Neutrophil (primary cell): Measurements from ENCODE around the gene MLLT11.

Experiments
- H3K27ac ChIP-seq: fragments of 200-600 bp; sonication (generic); 2 replicates; pipeline ENCODE4 v1.5.1; 2016; ENCODE audit warnings: mild to moderate bottlenecking, moderate library complexity
- H3K27me3 ChIP-seq: fragments of 200-600 bp; sonication (generic); 2 replicates; pipeline ENCODE4 v1.6.0; 2016; ENCODE audit warnings: mild to moderate bottlenecking
- H3K36me3 ChIP-seq: fragments of 200-600 bp; sonication (generic); 2 replicates; pipeline ENCODE4 v1.5.1; 2017
- H3K4me1 ChIP-seq, 2 experiments: fragments of 200-600 bp in 1 of 2; sonication (generic) in 1 of 2; 1 replicate in 1 of 2; 2 replicates in 1 of 2; pipeline versions ENCODE4 v1.5.1 to v1.6.1; 2013 to 2016; ENCODE audit warnings: low read depth in 1 of 2, low read length in 1 of 2, mild to moderate bottlenecking in 1 of 2, moderate library complexity in 1 of 2; ENCODE audit not compliant: control insufficient read depth in 1 of 2, insufficient read depth in 1 of 2
- H3K4me3 ChIP-seq, 2 experiments: fragments of 200-600 bp in 1 of 2; sonication (generic) in 1 of 2; 1 replicate in 1 of 2; 2 replicates in 1 of 2; pipeline ENCODE4 v1.5.1; 2013 to 2016; ENCODE audit warnings: low read depth in 1 of 2, low read length in 1 of 2, mild to moderate bottlenecking in 1 of 2, moderate library complexity in 1 of 2
- H3K9me3 ChIP-seq: fragments of 200-600 bp; sonication (generic); 2 replicates; pipeline ENCODE4 v1.5.1; 2016
- CTCF ChIP-seq: fragments of 200-600 bp; sonication (generic); IDR thresholded peaks from 2 replicates; pipeline ENCODE4 v1.5.1; 2016; ENCODE audit warnings: antibody characterized with exemption

Gene MLLT11

GRCh38 chr1:151049458-151049857 is 10.7 kb upstream of the MLLT11 start:
- Histone ChIP-seq H3K27me3 (peaks cover 32% of the 10 kb centered on the region), H3K4me3 (no peak overlapping the region), H3K36me3 (peaks cover 53% of the 10 kb centered on the region), H3K27ac (peak overlapping the region; percentile 50), H3K4me1 (peaks cover 19 to 22% of the 10 kb centered on the region in 2 experiments), H3K9me3 (peaks cover 6% of the 10 kb centered on the region)
- TF ChIP-seq CTCF, result no peak

- Histone ChIP-seq H3K27me3 (peaks cover 32% of the 10 kb centered on the region), H3K4me3 (no peak overlapping the region), H3K9me3 (peaks cover 6% of the 10 kb centered on the region), H3K36me3 (peaks cover 60% of the 10 kb centered on the region), H3K27ac (peak overlapping the region; percentile 50), H3K4me1 (peaks cover 26 to 27% of the 10 kb centered on the region in 2 experiments)
- no peak for TF ChIP-seq CTCF
Measured at GRCh38 chr1:151050051-151050688, 10.0 kb upstream of the MLLT11 start.

- H3K27me3 ChIP-seq, result peaks cover 23% of the 10 kb centered on the region
- H3K9me3 ChIP-seq, result peaks cover 6% of the 10 kb centered on the region
- TF ChIP-seq CTCF, result no peak
- peaks cover 39 to 40% of the 10 kb centered on the region in 2 experiments for H3K4me1 ChIP-seq
- no peak overlapping the region for H3K4me3 ChIP-seq
- H3K36me3 ChIP-seq, result peaks cover 69% of the 10 kb centered on the region
- peak overlapping the region; percentile 98 for H3K27ac ChIP-seq
Measured at GRCh38 chr1:151051356-151052009, 8.7 kb upstream of the MLLT11 start.

GRCh38 chr1:151054971-151055547 is 5.1 kb upstream of the MLLT11 start:
- Histone ChIP-seq H3K4me3 (peak overlapping the region; percentile 95 to 99), H3K36me3 (peaks cover 70% of the 10 kb centered on the region), H3K27ac (peak overlapping the region; percentile 98), H3K9me3 (peaks cover 6% of the 10 kb centered on the region), H3K27me3 (no peaks in the 10 kb centered on the region), H3K4me1 (peaks cover 37 to 44% of the 10 kb centered on the region in 2 experiments)
- TF ChIP-seq CTCF, result no peak

GRCh38 chr1:151055581-151055980 is 4.6 kb upstream of the MLLT11 start:
- Histone ChIP-seq H3K27ac (peak overlapping the region; percentile 98), H3K9me3 (peaks cover 6% of the 10 kb centered on the region), H3K4me1 (peaks cover 42 to 50% of the 10 kb centered on the region in 2 experiments), H3K27me3 (no peaks in the 10 kb centered on the region), H3K4me3 (peak overlapping the region; percentile 95 to 99), H3K36me3 (peaks cover 65% of the 10 kb centered on the region)
- no peak for TF ChIP-seq CTCF
